Hindlimb muscle (tissue), 1 donor: ENCODE results near the gene CELF4. TPM values are rescaled to one million over a fixed set of nuclear protein-coding genes. Genes with fewer than 3 reads are reported as not detected.
"Not testable (repeated sequence)": the region's sequence is repeated elsewhere in the genome, so short reads cannot be mapped to it uniquely, and the experiment has no call there.

Experiments
- DNase-seq: peaks from one replicate; pipeline ENCODE4 v3.0.0-alpha.2; 2013
- polyA plus RNA-seq: library from polyadenylated mRNA; unstranded; fragments of 120-200 nt; gene quantifications from one replicate; pipeline ENCODE4 v1.2.1, GENCODE V29; 2013; ENCODE audit not compliant: insufficient read length

Gene CELF4
- polyA plus RNA-seq, 1 donor, result 0.84 TPM

DNA sequence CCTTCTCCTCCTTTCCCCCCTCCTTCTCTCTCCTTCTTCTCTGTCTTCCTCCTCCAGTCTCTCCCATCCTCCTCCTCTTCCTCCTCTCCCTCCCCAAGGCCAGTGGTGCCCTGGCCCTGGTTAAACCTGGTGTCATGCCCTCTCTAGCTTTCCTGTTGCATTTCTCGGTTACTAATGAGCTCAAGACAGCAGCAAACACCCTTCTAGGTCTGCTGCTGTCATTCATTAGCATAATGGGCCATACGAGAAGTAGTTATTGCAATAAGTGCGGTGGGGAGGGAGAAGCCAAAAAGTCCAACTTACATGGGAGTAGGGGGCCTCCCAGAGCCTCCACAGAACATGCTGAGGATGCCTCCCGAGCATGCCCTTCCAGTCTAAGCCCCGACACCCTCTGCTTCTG, 177.2 kb downstream of the CELF4 start:
- no peak for DNase-seq

- no peak for DNase-seq
Observed at GRCh38 chr18:37385846-37386778, 179.5 kb downstream of the CELF4 start.

DNA sequence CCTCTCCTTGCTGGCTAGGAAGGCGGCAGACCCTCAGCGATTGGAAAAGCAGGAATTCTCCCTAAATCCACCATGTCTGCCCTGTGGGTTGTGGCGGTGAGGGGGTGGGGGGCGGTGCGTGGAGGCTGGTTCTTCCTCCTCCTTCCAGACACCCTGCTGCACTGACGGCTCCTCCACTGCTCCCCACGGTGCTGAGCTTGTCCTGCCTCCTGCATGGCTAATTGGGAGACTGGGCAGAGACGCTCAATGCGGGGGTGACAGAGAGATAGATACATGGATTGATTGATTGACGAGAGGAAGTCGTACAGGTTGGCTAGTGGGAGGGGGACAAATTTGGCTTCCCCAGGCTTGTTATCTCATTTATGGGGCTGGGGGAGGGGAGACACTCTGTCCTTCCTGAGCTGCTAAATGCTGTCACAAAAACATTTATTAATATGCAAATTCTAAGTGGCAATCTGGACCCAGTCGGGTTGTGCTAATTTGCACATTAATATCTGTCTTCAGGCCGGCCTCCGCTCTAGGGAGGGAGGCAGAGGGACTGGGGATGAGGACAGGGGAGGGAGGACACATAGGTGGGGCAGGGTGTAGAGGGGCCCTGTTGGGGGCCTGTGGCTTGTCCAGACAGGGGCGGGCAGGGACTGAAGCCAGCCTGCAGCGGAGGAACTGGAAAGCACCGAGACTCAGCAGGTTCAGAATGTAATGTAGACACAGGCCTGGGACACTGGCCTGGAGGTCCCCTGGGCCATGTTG, 181.6 kb downstream of the CELF4 start:
- no peak for DNase-seq

DNA sequence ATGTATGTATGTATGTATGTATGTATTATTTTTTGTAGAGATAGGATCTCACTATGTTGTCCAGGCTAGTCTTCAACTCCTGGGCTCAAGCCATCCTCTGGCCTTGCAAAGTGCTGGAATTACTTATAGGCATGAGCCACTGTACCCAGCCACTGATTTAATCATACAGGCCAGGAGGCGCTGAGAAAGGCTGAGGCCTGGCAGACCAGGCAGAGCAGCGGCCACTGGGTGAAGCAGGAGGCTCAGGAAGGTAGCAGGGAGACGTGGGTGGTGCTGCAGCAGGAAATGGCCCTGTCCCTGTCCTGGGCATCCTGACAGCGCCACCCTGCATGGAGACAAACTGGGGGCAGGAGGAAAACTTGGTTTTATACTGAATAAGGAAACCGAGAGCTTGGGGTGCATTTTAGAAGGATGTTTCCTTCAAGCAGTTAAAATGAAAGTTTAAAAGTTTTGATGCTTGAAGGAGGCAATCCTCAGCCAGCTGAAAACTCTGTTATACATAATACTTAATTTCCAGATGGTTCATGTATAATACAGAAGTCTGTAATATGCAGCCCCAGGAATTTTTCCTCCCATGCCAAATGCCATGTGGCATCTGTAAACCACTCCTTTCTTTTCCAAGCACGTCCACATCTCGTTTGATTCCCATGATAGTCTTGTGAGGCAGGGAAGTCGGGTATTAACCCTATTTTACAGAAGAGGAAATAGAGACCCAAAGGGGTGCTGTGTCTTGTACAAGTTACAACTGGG, 182.4 kb downstream of the CELF4 start:
- DNase-seq, result no peak

DNA sequence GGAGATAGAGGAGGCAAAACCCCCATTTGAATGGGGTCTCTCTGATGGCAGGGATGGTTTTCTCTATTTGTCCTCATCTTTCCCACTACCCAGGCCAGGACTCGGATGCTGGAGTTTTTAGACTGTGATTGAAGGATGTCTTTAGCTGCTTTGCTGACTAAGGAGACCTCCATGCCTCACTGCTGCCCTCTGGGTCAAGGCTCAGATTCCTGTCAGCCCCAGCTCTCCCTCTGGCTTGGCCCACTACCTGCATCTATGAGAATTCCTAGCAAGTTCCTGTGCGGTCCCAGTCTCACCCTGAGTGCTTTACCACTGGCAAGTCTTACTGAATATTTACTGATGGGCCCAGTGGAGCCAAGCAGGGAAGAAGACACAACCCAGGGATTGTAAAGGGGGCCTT, 184.0 kb downstream of the CELF4 start:
- no peak for DNase-seq

GRCh38 chr18:37380546-37381110, 185.0 kb downstream of the CELF4 start:
- no peak for DNase-seq

DNA sequence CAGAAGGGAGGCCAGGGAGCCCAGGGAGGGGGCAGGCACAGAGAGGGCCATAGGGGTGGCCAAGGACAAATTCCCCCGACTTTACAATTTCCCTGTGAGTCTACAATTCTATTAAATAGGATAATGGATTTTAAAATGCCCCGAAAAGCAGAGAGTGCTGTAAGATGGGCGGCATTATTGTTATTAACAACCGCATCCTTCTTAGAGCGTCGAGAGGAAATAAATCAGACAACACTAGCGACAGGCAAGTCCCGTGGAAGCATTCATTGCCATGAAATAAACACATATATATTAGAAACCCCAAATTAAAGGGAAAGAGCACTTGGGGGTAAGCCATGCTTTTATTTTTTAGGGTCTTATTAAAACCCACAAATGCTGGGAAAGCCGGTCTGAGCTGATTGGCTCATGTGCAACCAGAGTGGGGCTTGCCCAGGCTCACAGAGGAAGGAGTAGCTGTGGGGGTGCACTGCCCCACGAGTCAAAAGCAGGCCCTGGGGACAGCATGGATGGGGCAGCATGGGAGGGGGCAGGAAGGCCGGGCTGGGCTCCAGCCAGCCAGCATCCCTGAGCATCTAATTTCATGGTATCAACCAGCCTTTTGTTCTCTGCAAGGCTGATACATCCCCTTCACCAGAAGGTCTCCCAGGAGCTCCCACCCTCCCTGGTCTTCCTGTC, 187.1 kb downstream of the CELF4 start:
- no peak for DNase-seq

- no peak for DNase-seq
Observed at GRCh38 chr18:37375181-37375580, 190.4 kb downstream of the CELF4 start.

- no peak for DNase-seq
Observed at GRCh38 chr18:37368110-37368954, 197.3 kb downstream of the CELF4 start.

- no peak for DNase-seq
Observed at GRCh38 chr18:37364237-37364636, 201.4 kb downstream of the CELF4 start.

- no peak for DNase-seq
Observed at GRCh38 chr18:37362158-37362890, 203.3 kb downstream of the CELF4 start.

GRCh38 chr18:37361335-37362157, 204.1 kb downstream of the CELF4 start:
- DNase-seq, result no peak

GRCh38 chr18:37358061-37358460, 207.5 kb downstream of the CELF4 start:
- not testable (repeated sequence) for DNase-seq

DNA sequence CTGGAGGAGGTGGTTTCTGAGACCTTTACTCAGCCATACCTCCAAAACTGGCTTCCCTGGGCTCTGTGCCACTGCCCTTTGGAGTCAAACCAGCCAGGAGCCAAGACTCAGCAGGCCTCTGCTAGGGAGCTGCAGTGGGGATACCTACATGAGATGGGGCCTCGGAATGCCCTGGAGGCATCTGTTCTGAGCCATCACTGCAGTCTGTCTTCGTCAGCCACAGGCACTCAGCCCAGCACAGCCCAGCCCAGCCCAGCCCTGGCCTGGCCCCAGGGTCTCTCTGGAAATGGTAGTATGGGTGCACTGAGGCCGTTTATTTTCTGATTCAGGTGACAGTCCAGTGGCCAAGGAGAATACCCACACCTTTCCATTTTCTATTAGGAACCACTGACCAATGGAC, 209.8 kb downstream of the CELF4 start:
- no peak for DNase-seq

DNA sequence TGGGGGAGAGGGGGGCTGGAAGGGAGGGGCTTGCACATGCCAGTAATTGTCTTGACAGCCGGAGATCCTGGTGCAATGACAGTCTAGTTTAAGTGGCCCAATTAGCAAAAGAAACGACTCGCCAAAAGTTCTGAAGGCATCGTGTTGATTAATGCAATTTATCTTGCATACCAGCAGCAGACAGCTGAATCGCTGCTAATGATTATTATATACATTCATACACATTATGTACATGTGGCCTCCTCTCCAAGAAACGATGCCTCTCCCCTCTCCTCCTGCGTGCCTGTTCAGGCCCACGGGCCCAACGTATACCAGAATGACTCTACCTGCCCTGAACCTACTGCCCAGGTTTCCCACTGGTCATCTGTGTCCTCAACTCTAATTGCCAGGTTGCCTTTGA, 214.5 kb downstream of the CELF4 start:
- DNase-seq, result no peak

GRCh38 chr18:37348729-37349128, 216.9 kb downstream of the CELF4 start:
- no peak for DNase-seq

DNA sequence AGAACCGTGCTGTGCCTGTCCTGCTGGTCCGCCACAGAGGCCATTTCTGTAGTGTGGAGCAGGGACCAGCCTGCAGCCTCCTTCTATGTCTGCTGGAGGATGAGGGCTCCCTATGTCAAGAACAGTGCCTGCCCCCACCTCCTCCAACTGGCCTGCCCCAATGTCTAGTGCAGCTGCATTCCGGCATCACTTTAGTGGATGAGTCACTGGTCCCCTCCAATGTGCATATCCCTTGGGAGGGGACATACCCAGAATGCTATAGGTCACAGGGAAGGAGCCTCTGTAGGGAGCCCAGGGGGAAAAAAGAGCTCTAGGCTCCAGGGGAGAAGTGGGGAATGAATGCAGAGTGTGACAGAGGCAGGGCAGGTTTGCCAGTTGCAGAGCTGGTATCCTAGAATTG, 219.6 kb downstream of the CELF4 start:
- DNase-seq, result no peak

DNA sequence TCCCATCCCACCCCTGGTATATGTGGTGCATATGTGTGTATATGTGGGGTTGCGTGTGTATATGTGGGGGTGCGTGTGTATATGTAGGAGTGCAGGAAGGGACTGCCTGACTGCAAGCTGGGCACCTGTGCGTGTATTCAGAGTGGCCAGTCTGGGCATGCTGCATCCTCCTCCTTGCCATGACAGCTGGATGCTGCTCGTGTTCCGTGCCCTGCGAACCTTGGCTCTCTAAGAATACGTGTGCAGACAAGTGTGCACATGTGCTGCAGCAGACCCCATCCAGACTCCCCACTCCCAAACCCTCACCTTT, 222.1 kb downstream of the CELF4 start:
- no peak for DNase-seq

GRCh38 chr18:37341473-37342086, 224.0 kb downstream of the CELF4 start:
- DNase-seq, result no peak
